Measurements from ENCODE around the gene HEMK1.

Gene HEMK1

GRCh38 chr3:50575372-50575771 lies 6.0 kb downstream of the HEMK1 start:
- WGBS (ENCODE audit: insufficient coverage, insufficient read length): no CpG with 5 or more reads among the region's 6 CpGs
- Histone ChIP-seq H3K9me3 (ENCODE audit: control insufficient read depth, insufficient read depth, low read length) (no peaks in the 10 kb centered on the region), H3K27ac (ENCODE audit: low read length) (no peak overlapping the region), H3K27me3 (ENCODE audit: control insufficient read depth, insufficient read depth, low read length) (no peaks in the 10 kb centered on the region), H3K4me1 (ENCODE audit: control insufficient read depth, insufficient read depth, low read length) (no peaks in the 10 kb centered on the region), H3K36me3 (ENCODE audit: control insufficient read depth, insufficient read depth, low read length) (no peaks in the 10 kb centered on the region; the same call in 1 of the 2 replicates), H3K4me3 (ENCODE audit: low read length) (no peak overlapping the region)
- DNase-seq (ENCODE audit: low read depth, low spot score): no peak

DNA sequence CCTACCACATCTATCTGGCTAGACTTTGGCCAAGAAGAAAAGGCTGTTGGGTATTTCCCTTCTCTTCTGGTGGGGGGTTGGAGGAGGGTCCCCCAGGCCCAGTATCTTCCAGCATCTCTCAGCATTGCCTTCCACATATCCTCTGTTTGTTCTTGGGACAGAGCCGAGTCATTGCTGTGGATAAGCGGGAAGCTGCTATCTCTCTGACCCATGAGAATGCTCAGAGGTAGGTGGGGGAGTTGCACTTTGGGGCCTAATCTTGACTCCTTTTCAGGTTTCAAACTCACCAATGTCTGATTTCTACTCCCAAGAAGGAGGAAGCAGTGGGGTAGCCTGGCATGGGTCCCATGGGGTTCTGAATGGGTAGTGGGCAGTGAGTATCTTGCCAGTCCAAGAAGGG lies 8.0 kb downstream of the HEMK1 start:
- Histone ChIP-seq H3K36me3 (ENCODE audit: control insufficient read depth, insufficient read depth, low read length) (no peaks in the 10 kb centered on the region; the same call in 1 of the 2 replicates), H3K27me3 (ENCODE audit: control insufficient read depth, insufficient read depth, low read length) (no peaks in the 10 kb centered on the region), H3K27ac (ENCODE audit: low read length) (no peak overlapping the region), H3K4me3 (ENCODE audit: low read length) (no peak overlapping the region), H3K4me1 (ENCODE audit: control insufficient read depth, insufficient read depth, low read length) (no peaks in the 10 kb centered on the region), H3K9me3 (ENCODE audit: control insufficient read depth, insufficient read depth, low read length) (no peaks in the 10 kb centered on the region)
- no peak for DNase-seq (ENCODE audit: low read depth, low spot score)
- no CpG with 5 or more reads among the region's 2 CpGs for WGBS (ENCODE audit: insufficient coverage, insufficient read length)

GRCh38 chr3:50580683-50581458 lies 11.5 kb downstream of the HEMK1 start:
- H3K27me3 ChIP-seq (ENCODE audit: control insufficient read depth, insufficient read depth, low read length): no peaks in the 10 kb centered on the region
- no peak for DNase-seq (ENCODE audit: low read depth, low spot score)
- H3K4me3 ChIP-seq (ENCODE audit: low read length): no peak overlapping the region
- no peaks in the 10 kb centered on the region for H3K4me1 ChIP-seq (ENCODE audit: control insufficient read depth, insufficient read depth, low read length)
- H3K27ac ChIP-seq (ENCODE audit: low read length): no peak overlapping the region
- H3K9me3 ChIP-seq (ENCODE audit: control insufficient read depth, insufficient read depth, low read length): no peaks in the 10 kb centered on the region
- no peaks in the 10 kb centered on the region; the same call in 1 of the 2 replicates for H3K36me3 ChIP-seq (ENCODE audit: control insufficient read depth, insufficient read depth, low read length)
- WGBS (ENCODE audit: insufficient coverage, insufficient read length): no CpG with 5 or more reads among the region's 9 CpGs

DNA sequence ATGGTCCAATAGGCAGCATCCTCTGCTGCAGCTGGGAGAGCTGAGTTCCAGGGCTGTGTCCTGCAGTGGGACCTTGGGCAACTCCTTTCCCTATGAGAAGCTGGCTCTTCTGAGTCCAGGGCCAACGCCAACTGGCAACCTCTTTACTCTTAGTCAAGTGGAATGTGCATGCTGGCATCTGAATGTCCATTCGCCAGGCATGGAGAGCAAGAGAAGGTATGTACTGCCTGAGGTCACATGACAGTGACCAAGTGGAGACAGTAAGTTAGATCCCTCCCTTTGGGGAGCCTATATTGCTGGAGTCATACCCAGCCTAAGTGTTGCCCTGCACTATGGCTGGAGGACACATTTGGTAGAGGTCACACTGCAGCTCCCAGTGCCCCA lies 12.1 kb downstream of the HEMK1 start:
- Histone ChIP-seq H3K36me3 (ENCODE audit: control insufficient read depth, insufficient read depth, low read length) (no peaks in the 10 kb centered on the region; the same call in 1 of the 2 replicates), H3K27me3 (ENCODE audit: control insufficient read depth, insufficient read depth, low read length) (no peaks in the 10 kb centered on the region), H3K9me3 (ENCODE audit: control insufficient read depth, insufficient read depth, low read length) (no peaks in the 10 kb centered on the region), H3K4me1 (ENCODE audit: control insufficient read depth, insufficient read depth, low read length) (no peaks in the 10 kb centered on the region), H3K27ac (ENCODE audit: low read length) (no peak overlapping the region), H3K4me3 (ENCODE audit: low read length) (no peak overlapping the region)
- WGBS (ENCODE audit: insufficient coverage, insufficient read length): no CpG with 5 or more reads among the region's 2 CpGs
- DNase-seq (ENCODE audit: low read depth, low spot score): no peak

- H3K27ac ChIP-seq (ENCODE audit: low read length): no peak overlapping the region
- H3K27me3 ChIP-seq (ENCODE audit: control insufficient read depth, insufficient read depth, low read length): no peaks in the 10 kb centered on the region
- no peaks in the 10 kb centered on the region for H3K9me3 ChIP-seq (ENCODE audit: control insufficient read depth, insufficient read depth, low read length)
- DNase-seq (ENCODE audit: low read depth, low spot score): no peak
- no peaks in the 10 kb centered on the region; the same call in 1 of the 2 replicates for H3K36me3 ChIP-seq (ENCODE audit: control insufficient read depth, insufficient read depth, low read length)
- no CpG with 5 or more reads among the region's 9 CpGs for WGBS (ENCODE audit: insufficient coverage, insufficient read length)
- no peaks in the 10 kb centered on the region for H3K4me1 ChIP-seq (ENCODE audit: control insufficient read depth, insufficient read depth, low read length)
- no peak overlapping the region for H3K4me3 ChIP-seq (ENCODE audit: low read length)
Measured at GRCh38 chr3:50582083-50582482, 12.8 kb downstream of the HEMK1 start.

DNA sequence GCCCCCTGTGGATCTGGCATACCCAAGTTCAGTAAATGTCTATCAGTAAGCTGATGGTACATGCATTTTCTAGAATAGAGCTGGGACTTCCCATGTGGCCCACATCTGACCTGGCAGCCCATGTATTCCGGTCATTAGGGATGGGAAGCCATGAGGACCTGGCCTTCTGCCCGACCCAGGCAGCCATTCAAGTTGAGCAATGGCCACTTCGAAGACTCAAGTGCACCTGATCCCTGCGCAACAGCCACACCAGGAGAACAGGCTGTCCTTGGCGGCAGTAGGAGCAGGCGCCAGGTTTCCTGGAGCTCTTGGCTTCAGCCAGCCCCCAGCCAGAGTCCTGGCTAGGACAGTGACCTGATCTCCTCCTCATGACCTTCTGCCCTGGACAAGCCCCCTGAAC lies 14.6 kb downstream of the HEMK1 start:
- no peaks in the 10 kb centered on the region for H3K9me3 ChIP-seq (ENCODE audit: control insufficient read depth, insufficient read depth, low read length)
- H3K27me3 ChIP-seq (ENCODE audit: control insufficient read depth, insufficient read depth, low read length): no peaks in the 10 kb centered on the region
- no CpG with 5 or more reads among the region's 6 CpGs for WGBS (ENCODE audit: insufficient coverage, insufficient read length)
- DNase-seq (ENCODE audit: low read depth, low spot score): no peak
- no peaks in the 10 kb centered on the region for H3K4me1 ChIP-seq (ENCODE audit: control insufficient read depth, insufficient read depth, low read length)
- no peaks in the 10 kb centered on the region; the same call in 1 of the 2 replicates for H3K36me3 ChIP-seq (ENCODE audit: control insufficient read depth, insufficient read depth, low read length)
- H3K27ac ChIP-seq (ENCODE audit: low read length): no peak overlapping the region
- H3K4me3 ChIP-seq (ENCODE audit: low read length): no peak overlapping the region

DNA sequence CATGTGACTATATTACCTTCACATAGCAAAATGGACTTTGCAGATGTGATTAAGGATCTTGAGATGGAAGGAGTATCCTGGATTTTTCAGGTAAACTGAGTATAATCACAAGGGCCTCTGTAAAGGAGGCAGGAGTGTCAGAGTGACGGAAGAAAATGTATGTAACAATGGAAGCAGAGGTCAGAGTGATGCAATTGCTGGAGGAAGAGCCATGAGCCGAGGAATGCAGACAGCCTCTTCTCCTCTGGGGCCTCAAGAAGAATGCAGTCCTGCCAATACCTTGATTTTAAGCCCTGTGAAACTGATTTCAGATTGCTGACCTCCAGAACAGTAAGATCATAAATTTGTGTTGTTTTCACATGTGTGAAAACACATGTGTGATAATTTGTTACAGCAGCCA lies 15.1 kb downstream of the HEMK1 start:
- WGBS (ENCODE audit: insufficient coverage, insufficient read length): no CpG with 5 or more reads among the region's 2 CpGs
- no peaks in the 10 kb centered on the region for H3K4me1 ChIP-seq (ENCODE audit: control insufficient read depth, insufficient read depth, low read length)
- H3K9me3 ChIP-seq (ENCODE audit: control insufficient read depth, insufficient read depth, low read length): no peaks in the 10 kb centered on the region
- H3K4me3 ChIP-seq (ENCODE audit: low read length): no peak overlapping the region
- DNase-seq (ENCODE audit: low read depth, low spot score): no peak
- H3K27me3 ChIP-seq (ENCODE audit: control insufficient read depth, insufficient read depth, low read length): no peaks in the 10 kb centered on the region
- no peak overlapping the region for H3K27ac ChIP-seq (ENCODE audit: low read length)
- H3K36me3 ChIP-seq (ENCODE audit: control insufficient read depth, insufficient read depth, low read length): no peaks in the 10 kb centered on the region

DNA sequence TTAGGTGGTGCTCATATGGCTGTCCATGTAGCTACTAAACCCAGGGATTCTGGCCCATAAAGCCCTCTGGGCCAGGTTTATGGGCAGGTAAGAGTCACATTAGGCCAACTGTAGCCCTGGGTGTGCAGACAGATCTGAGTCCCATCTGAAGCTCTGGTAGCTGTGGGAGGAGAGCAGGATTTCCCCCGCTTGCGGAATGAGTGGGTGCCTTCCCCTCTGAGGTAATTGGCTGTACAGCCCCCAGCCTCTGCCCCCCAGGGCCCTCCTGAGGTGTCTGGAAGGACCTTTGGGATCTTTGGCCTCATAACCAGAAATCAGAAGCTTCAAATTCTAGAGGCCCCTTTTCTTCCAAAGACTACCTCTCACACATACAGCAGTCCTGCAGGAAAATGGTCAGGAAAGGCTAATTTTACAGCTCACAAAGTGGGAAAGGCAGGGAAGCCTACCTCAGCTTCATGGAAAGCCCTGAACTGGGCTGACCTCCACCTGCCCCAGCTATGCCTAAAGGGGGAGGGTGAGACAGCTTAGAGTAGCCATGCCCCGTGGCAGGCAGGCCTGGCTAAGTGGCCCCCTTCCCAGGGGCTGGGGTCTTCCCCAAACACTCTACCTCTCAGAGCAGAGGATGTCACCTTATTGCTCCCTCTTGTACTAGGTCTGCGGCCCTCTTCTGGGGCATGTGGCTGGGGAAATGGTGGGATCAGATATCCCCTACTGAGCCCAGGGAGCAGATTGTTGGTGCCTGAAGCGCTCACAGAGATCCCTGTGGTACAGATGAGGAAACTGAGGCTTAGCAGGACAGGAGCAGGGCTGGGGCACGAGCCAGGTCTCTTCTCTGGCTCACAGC lies 16.8 kb downstream of the HEMK1 start:
- Histone ChIP-seq H3K27ac (ENCODE audit: low read length) (no peak overlapping the region), H3K36me3 (ENCODE audit: control insufficient read depth, insufficient read depth, low read length) (no peaks in the 10 kb centered on the region), H3K9me3 (ENCODE audit: control insufficient read depth, insufficient read depth, low read length) (no peaks in the 10 kb centered on the region), H3K27me3 (ENCODE audit: control insufficient read depth, insufficient read depth, low read length) (no peaks in the 10 kb centered on the region), H3K4me3 (ENCODE audit: low read length) (no peak overlapping the region), H3K4me1 (ENCODE audit: control insufficient read depth, insufficient read depth, low read length) (no peaks in the 10 kb centered on the region)
- no peak for DNase-seq (ENCODE audit: low read depth, low spot score)
- no CpG with 5 or more reads among the region's 6 CpGs for WGBS (ENCODE audit: insufficient coverage, insufficient read length)

DNA sequence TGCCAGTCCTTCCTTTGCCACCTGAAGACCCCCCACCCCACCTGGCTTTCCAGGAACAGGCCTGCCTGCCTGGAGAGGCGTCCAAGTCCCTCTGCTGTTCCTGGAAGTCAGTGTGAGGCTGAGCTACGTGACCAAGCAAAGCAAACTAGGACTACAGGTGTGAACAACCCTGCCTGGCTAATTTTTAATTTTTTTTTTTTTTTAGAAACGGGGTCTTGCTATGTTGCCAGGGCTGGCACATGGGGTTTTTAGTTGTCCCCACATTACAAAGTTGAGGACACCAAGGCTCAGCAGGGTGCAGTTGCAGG lies 17.4 kb downstream of the HEMK1 start:
- Histone ChIP-seq H3K36me3 (ENCODE audit: control insufficient read depth, insufficient read depth, low read length) (no peaks in the 10 kb centered on the region), H3K27ac (ENCODE audit: low read length) (no peak overlapping the region), H3K4me3 (ENCODE audit: low read length) (no peak overlapping the region), H3K27me3 (ENCODE audit: control insufficient read depth, insufficient read depth, low read length) (no peaks in the 10 kb centered on the region), H3K9me3 (ENCODE audit: control insufficient read depth, insufficient read depth, low read length) (no peaks in the 10 kb centered on the region), H3K4me1 (ENCODE audit: control insufficient read depth, insufficient read depth, low read length) (no peaks in the 10 kb centered on the region)
- no CpG with 5 or more reads among the region's 3 CpGs for WGBS (ENCODE audit: insufficient coverage, insufficient read length)
- no peak for DNase-seq (ENCODE audit: low read depth, low spot score)

DNA sequence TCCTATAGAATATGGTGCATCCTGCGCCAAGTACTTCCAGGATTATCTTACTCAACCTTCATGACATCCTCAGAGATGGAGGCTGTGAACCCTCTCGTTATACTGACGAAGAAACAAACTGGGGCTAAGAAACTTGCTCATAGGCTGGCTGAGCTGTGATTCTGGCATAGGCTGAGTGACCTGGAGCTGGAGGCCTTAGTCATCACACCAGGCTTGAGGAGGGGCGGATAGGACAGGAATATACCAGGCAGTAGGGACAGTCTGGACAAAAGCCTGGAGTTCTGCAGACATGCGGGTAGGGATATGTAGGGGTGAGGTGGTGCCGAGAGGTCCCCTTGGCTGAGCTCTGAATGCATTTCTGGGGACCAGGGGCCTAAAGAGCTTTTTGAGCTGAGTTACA lies 18.1 kb downstream of the HEMK1 start:
- no peaks in the 10 kb centered on the region for H3K36me3 ChIP-seq (ENCODE audit: control insufficient read depth, insufficient read depth, low read length)
- DNase-seq (ENCODE audit: low read depth, low spot score): no peak
- H3K4me3 ChIP-seq (ENCODE audit: low read length): no peak overlapping the region
- H3K27me3 ChIP-seq (ENCODE audit: control insufficient read depth, insufficient read depth, low read length): no peaks in the 10 kb centered on the region
- no peaks in the 10 kb centered on the region for H3K4me1 ChIP-seq (ENCODE audit: control insufficient read depth, insufficient read depth, low read length)
- no CpG with 5 or more reads among the region's 6 CpGs for WGBS (ENCODE audit: insufficient coverage, insufficient read length)
- H3K9me3 ChIP-seq (ENCODE audit: control insufficient read depth, insufficient read depth, low read length): no peaks in the 10 kb centered on the region
- H3K27ac ChIP-seq (ENCODE audit: low read length): no peak overlapping the region
